Common myeloid progenitor, CD34-positive (primary cell): ENCODE data around the gene FGFR3.

ENCODE experiments used
- CTCF ChIA-PET: fragments of 350-600 bp; sonication (Branson Sonifier 250); formaldehyde crosslinking; loops from one replicate; lab custom pipeline; 2021; ENCODE audit warnings: antibody characterized with exemption; lab: Charles Lee
- POLR2A ChIA-PET: fragments of 350-600 bp; sonication (Branson Sonifier 250); formaldehyde crosslinking; loops from one replicate; lab custom pipeline; 2021; ENCODE audit warnings: antibody characterized with exemption; lab: Charles Lee
- DNase-seq, 3 donors: peaks; one replicate each; pipeline versions ENCODE4 v3.0.0 to v3.0.0-alpha.2; 2013
- H3K27ac ChIP-seq, 2 experiments: 1 replicate in 1 of 2; 2 replicates in 1 of 2; pipeline ENCODE4 v1.7.0; 2013; ENCODE audit warnings: inconsistent platforms in 2 of 2, low read length in 2 of 2, mild to moderate bottlenecking in 2 of 2, low read depth in 1 of 2, moderate library complexity in 1 of 2; ENCODE audit not compliant: severe bottlenecking in 2 of 2, insufficient read depth in 1 of 2, poor library complexity in 1 of 2
- H3K27me3 ChIP-seq, 5 experiments: replicated peaks in 2 of 5; 1 replicate in 3 of 5; 2 replicates in 2 of 5; pipeline versions ENCODE4 v1.6.1 to v1.7.0; 2013; ENCODE audit warnings: low read length in 4 of 5, mild to moderate bottlenecking in 2 of 5, moderate library complexity in 2 of 5, inconsistent platforms in 1 of 5; ENCODE audit not compliant: insufficient read depth in 5 of 5, control insufficient read depth in 4 of 5
- H3K36me3 ChIP-seq, 4 experiments: 1 replicate in 2 of 4; 2 replicates in 2 of 4; pipeline versions ENCODE4 v1.6.1 to v1.7.0; 2013; ENCODE audit warnings: low read length in 3 of 4, control low read depth in 1 of 4, mild to moderate bottlenecking in 1 of 4; ENCODE audit not compliant: control insufficient read depth in 4 of 4, insufficient read depth in 4 of 4
- H3K4me1 ChIP-seq, 4 experiments: 1 replicate in 3 of 4; 2 replicates in 1 of 4; pipeline versions ENCODE4 v1.6.1 to v1.7.1; 2013; ENCODE audit warnings: low read length in 3 of 4, mild to moderate bottlenecking in 3 of 4, control low read depth in 1 of 4, inconsistent platforms in 1 of 4, moderate library complexity in 1 of 4; ENCODE audit not compliant: control insufficient read depth in 4 of 4, insufficient read depth in 4 of 4; ENCODE audit errors: control extremely low read depth in 1 of 4
- H3K4me3 ChIP-seq, 7 experiments: 1 replicate in 4 of 7; 2 replicates in 3 of 7; pipeline versions ENCODE4 v1.5.1 to v1.7.0; 2013; ENCODE audit warnings: mild to moderate bottlenecking in 7 of 7, low read length in 6 of 7, moderate library complexity in 6 of 7, inconsistent platforms in 2 of 7, low read depth in 2 of 7, control low read depth in 1 of 7; ENCODE audit not compliant: insufficient read depth in 4 of 7, control insufficient read depth in 1 of 7; ENCODE audit errors: extremely low read depth in 1 of 7
- H3K9me3 ChIP-seq, 5 experiments: 1 replicate in 4 of 5; 2 replicates in 1 of 5; pipeline versions ENCODE4 v1.6.1 to v1.7.1; 2013; ENCODE audit warnings: low read length in 4 of 5, mild to moderate bottlenecking in 2 of 5, inconsistent platforms in 1 of 5, low read depth in 1 of 5, moderate library complexity in 1 of 5; ENCODE audit not compliant: control insufficient read depth in 4 of 5, insufficient read depth in 2 of 5; ENCODE audit errors: control extremely low read depth in 1 of 5
- WGBS: methylation state at CpG from one replicate; pipeline ENCODE4 v1.1.5; 2013; ENCODE audit not compliant: insufficient coverage; 5-methylcytosine and 5-hydroxymethylcytosine counted together

Gene FGFR3

DNA sequence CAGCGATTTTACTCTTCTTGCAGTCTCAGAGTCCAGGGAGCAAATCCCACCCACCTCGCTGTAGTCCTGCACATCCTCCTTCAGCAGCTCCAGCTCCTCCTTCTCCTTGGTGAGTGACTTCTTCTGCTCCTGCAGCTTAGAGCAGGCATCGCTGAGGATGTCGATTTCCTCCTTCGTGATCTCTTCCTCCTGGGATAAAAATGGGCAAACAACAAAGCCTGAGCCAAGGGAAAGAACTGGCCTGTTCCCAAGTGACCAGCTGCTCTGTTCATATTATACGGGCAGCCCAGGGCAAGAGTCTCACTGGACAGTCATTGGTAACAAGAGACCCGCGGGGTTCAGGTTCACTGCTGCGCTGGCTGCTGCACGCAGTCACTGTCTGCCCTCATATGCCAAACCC, 26.2 kb downstream of the FGFR3 start:
- Histone ChIP-seq H3K4me1 (no peaks in the 10 kb centered on the region), H3K27me3 (no peaks in the 10 kb centered on the region), H3K27ac (no peak overlapping the region), H3K36me3 (peaks cover 0 to 83% (median 60%) of the 10 kb centered on the region in 4 experiments), H3K4me3 (no peak overlapping the region), H3K9me3 (no peaks in the 10 kb centered on the region)
- WGBS = 95% methylated on average over 10 of the region's 10 CpGs
- CTCF ChIA-PET = interaction anchor here (1.7 to 7.7 kb wide), 3 partner anchors 9 to 73 kb away, joined by 4 to 76 read pairs (median 5); no protein-coding TSS in a partner anchor
- DNase-seq = no peak
- POLR2A ChIA-PET = no interaction called here

DNA sequence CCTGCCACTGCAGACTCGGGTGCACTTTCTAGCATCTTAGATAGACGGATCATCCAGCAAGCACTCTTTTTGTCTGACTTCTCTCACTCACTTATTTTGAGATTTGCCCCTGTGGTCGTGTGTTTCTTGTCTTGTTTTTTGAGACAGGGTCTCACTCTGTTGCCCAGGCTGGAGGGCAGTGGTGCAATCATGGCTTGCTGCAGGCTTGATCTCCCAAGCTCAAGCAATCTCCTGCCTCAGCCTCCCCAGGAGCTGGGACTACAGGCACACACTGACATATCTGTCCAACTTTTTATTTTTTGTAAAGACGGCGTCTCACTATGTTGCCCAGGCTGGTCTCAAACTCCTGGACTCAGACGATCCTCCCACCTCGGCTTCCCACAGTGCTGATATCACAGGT, 26.7 kb downstream of the FGFR3 start:
- ChIA-PET POLR2A (no interaction called here), CTCF (interaction anchor here (1.1 to 2.2 kb wide), 2 partner anchors 9 to 10 kb away, joined by 3 to 5 read pairs; no protein-coding TSS in a partner anchor)
- WGBS = 98% methylated on average over 6 of the region's 7 CpGs
- DNase-seq = no peak
- H3K27ac ChIP-seq = no peak overlapping the region
- H3K36me3 ChIP-seq = peaks cover 0 to 83% (median 60%) of the 10 kb centered on the region in 4 experiments
- no peaks in the 10 kb centered on the region for H3K27me3 ChIP-seq
- no peak overlapping the region for H3K4me3 ChIP-seq
- H3K9me3 ChIP-seq = no peaks in the 10 kb centered on the region
- no peaks in the 10 kb centered on the region for H3K4me1 ChIP-seq

DNA sequence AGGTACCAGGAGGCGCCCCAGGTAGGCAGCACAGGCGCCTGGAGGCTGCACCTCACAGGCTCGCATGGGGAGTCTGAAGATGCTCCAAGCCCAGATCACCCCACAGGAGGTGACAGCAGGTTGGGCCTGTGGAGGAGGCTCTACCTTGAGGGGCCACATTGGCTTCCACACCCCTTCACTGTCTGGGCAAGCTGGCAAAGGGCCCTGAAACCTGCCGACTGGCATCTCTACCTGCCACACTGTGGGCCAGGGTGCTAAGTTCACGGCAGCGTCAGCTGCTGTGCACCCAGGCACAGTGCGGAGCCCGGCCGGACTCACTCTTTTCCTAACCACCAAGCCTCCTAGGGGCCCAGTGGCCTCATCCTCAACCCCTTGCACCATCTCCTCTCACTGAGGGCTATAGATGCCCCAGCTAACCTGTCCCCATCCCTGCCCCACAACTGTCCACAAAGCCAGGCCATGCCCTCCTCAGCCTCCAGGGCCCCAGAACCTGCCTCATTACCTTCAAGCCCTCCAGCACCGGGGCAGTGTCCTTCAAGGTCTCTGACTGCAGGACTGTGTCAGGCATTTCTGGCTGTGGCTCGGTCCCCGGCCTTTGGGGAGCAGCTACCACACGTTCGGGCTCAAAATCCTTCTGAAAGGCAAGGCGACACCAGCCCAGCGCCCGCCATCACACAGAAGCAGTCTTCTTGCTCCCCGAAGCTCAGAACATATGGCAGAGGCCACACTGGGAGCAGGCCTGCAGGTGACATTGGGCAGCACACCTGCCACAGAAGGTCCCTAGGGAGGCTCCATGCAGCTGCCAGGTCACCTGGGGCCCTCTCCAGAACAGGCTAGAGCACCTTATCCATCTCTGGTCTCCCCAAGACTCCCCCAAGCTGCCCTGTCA, 28.8 kb downstream of the FGFR3 start:
- H3K9me3 ChIP-seq = no peaks in the 10 kb centered on the region
- H3K4me1 ChIP-seq = no peaks in the 10 kb centered on the region
- no peak for DNase-seq
- peaks cover 0 to 85% (median 58%) of the 10 kb centered on the region in 4 experiments for H3K36me3 ChIP-seq
- no peaks in the 10 kb centered on the region for H3K27me3 ChIP-seq
- no peak overlapping the region for H3K4me3 ChIP-seq
- ChIA-PET CTCF (interaction anchor here (1.7 kb wide), 1 partner anchor 11 kb away, joined by 7 read pairs; no protein-coding TSS in a partner anchor), POLR2A (no interaction called here)
- over 99% methylated on average over 16 of the region's 18 CpGs for WGBS
- H3K27ac ChIP-seq = no peak overlapping the region

GRCh38 chr4:1822568-1823544, 29.8 kb downstream of the FGFR3 start:
- DNase-seq = no peak
- POLR2A ChIA-PET = no interaction called here
- Histone ChIP-seq H3K4me3 (no peak overlapping the region), H3K4me1 (no peaks in the 10 kb centered on the region), H3K27me3 (no peaks in the 10 kb centered on the region), H3K9me3 (no peaks in the 10 kb centered on the region), H3K36me3 (peaks cover 0 to 79% (median 57%) of the 10 kb centered on the region in 4 experiments), H3K27ac (no peak overlapping the region)
- CTCF ChIA-PET = interaction anchor here (1.7 kb wide), 1 partner anchor 12 kb away, joined by 7 read pairs; no protein-coding TSS in a partner anchor
- WGBS = 92% methylated on average over 28 of the region's 37 CpGs

- H3K27me3 ChIP-seq = no peaks in the 10 kb centered on the region
- H3K4me3 ChIP-seq = no peak overlapping the region
- no peaks in the 10 kb centered on the region for H3K9me3 ChIP-seq
- no peaks in the 10 kb centered on the region for H3K4me1 ChIP-seq
- no peak overlapping the region for H3K27ac ChIP-seq
- 97% methylated on average over 8 of the region's 12 CpGs for WGBS
- peaks cover 0 to 75% (median 53%) of the 10 kb centered on the region in 4 experiments for H3K36me3 ChIP-seq
- POLR2A ChIA-PET = no interaction called here
- DNase-seq = no peak
- CTCF ChIA-PET = no interaction called here
These were observed 30.4 kb downstream of the FGFR3 start for GRCh38 chr4:1823545-1823932.

GRCh38 chr4:1824746-1825145, 31.7 kb downstream of the FGFR3 start:
- Histone ChIP-seq H3K9me3 (no peaks in the 10 kb centered on the region), H3K36me3 (peaks cover 0 to 67% (median 49%) of the 10 kb centered on the region in 4 experiments), H3K4me3 (no peak overlapping the region), H3K27me3 (no peaks in the 10 kb centered on the region), H3K27ac (no peak overlapping the region), H3K4me1 (no peaks in the 10 kb centered on the region)
- CTCF ChIA-PET = no interaction called here
- 98% methylated on average over 9 of the region's 11 CpGs for WGBS
- no peak for DNase-seq
- POLR2A ChIA-PET = no interaction called here
